TTC549 (cell line): Measurements from ENCODE around the gene NSF.
"Not testable (repeated sequence)": the region's sequence is repeated elsewhere in the genome, so short reads cannot be mapped to it uniquely, and the experiment has no call there.

ENCODE experiments used
- FAIRE-seq: peaks from 2 replicates; lab custom pipeline; 2012; peaks lifted over from hg19 to GRCh38; lab: Jason Lieb, UNC

NSF gene

DNA sequence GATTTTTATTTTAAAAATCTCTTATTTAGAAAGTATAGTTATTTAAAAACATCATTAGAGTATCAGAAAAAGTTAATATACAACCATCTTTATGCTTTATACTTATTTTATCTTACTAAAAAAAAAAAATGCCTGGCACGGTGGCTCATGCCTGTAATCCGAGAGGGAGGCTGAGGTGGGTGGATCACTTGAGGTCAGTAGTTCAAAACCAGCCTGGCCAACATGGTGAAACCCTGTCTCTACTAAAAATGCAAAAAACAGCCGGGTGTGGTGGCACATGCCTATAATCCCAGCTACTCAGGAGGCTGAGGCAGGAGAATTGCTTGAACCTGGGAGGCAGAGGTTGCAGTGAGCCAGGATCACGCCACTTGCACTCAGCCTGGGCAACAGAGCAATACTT lies 167.1 kb downstream of the NSF start:
- not testable (repeated sequence) for FAIRE-seq

DNA sequence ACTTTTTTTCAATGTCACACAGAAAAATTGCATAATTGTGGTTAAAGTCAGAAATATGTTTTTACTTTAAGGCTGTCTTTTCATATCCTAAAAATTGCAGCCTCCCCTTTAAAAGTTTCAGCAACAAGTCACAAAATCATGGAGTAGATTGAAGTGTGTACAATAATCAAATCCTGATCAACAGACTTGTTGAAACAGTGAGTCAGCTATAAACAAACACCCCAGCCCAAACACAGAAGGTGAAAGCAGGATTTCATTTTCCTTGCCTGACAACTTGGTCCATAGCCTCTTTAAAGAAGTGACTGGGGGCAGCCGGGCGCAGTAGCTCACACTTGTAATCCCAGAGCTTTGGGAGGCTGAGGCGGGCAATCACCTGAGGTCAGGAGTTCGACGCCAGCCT lies 168.1 kb downstream of the NSF start:
- no peak for FAIRE-seq

DNA sequence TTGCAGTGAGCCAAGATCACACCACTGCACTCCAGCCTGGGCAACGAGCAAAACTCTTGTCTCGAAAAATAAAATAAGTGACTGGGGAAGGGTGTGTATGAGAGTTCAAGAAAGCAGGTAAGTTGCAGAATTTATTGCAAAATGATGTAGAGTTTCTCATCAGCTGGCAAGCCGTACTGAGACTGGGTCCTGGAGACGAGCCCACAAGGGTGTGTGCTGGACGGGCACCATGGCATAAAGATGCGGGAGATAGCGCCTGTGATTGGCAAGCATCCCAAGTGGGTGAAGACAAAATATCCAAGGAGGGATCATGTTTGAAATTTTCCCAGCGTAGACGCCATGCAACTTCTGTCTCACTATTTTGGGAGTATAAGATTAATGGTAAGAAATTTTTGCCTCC lies 168.7 kb downstream of the NSF start:
- FAIRE-seq: no peak

DNA sequence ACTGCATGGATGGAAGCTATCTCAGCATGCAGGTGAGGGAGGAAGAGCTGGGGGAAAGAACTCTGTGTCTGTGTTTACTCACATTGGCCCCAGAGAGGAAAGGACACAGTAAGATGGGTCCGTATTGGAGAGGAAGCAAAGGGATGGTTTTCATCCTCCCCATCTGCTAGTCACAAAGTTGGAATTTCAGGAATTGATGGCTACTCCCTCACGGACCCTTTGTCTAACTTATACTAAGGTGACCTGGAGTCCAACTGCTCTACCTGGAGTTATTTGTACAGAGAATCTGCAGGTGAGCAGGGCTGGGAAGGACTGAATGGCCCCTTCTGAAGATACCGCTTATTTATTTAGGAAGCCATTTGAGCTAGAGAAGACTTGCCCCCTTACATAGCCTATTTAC lies 172.9 kb downstream of the NSF start:
- no peak for FAIRE-seq

DNA sequence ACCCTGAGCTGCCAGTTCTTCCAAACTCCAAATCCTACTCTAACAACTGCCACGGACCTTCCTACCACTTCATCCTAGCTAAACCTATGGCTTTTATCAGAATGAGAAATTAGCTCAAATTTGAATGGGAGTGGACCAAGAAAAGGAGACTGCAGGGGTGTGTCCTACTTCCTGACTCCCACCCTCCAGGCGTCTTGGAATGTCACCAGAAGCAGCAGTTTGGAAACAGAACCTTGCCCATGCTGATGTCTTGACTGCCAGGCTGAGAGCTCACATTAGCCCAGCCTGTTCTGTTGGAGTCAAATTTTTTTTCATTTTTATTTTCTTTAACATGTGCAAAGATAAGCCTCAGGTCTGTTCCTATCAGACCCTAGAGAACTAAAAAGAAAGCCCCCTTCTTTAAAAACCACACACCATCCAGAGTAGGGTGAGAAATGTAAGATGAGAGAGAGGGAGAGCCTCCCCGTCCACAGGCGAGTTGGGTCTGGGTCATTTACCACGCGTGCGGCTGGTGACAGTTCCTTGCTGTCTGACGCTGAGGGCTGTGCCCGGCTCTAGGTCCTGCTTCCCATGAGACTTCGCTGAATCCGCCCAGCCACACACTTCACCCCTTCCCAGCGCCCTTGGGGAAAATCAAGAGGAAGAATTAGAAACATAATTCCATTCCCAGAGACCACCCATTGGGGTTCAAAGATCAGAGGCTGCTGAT lies 173.7 kb downstream of the NSF start:
- FAIRE-seq: no peak

DNA sequence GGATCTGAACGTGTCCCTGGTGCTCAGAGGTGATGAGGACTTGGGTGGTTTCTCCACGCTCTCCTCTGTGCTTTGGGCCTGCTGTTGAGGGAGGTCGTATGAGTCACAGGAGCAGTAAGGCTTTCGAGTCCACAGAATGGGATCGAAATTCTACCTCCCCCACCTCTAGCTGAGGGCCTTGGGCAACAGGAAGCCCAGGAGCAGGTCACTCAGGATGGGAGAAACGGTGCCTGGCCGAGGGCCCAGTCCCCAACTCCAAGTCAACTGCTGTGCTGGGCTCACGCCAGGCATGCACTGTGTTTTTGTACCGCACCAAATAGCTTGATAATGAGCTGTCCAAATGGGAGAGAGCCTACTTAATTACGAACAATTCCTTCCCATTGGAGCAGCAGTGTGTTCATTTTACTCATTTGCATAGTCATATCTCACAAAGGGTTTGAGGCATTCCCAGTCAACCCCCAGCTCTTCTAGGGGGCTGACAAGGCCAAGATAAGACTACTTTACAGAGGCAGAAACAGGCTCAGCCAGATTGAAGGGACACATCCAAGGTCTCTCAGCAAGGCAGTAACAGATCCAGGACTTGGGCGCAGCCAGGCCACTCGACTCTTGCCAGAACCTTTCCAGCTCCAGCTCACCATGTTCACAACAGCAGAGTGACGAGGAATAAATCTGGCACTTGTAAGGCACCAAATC lies 174.4 kb downstream of the NSF start:
- FAIRE-seq: no peak

DNA sequence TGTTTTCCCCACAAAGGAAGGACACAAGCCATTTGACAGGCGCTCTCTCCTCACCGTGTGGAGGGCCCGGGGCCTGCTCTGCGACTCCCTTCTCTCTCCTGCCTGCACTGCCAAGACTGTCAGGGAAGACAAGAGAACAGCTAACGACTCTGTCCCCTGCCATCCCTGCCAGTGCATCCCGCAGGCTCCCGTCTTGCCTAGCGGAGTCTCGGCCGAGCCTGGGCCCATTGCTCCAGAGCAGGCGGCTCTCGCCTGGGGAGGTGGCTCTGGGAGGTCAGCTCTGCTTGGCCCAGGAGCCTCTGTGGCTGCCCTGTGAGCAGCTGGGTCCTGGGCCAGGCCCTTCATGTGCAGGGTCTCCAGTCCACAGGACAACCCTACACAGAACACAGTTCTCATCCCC lies 175.0 kb downstream of the NSF start:
- FAIRE-seq: no peak

DNA sequence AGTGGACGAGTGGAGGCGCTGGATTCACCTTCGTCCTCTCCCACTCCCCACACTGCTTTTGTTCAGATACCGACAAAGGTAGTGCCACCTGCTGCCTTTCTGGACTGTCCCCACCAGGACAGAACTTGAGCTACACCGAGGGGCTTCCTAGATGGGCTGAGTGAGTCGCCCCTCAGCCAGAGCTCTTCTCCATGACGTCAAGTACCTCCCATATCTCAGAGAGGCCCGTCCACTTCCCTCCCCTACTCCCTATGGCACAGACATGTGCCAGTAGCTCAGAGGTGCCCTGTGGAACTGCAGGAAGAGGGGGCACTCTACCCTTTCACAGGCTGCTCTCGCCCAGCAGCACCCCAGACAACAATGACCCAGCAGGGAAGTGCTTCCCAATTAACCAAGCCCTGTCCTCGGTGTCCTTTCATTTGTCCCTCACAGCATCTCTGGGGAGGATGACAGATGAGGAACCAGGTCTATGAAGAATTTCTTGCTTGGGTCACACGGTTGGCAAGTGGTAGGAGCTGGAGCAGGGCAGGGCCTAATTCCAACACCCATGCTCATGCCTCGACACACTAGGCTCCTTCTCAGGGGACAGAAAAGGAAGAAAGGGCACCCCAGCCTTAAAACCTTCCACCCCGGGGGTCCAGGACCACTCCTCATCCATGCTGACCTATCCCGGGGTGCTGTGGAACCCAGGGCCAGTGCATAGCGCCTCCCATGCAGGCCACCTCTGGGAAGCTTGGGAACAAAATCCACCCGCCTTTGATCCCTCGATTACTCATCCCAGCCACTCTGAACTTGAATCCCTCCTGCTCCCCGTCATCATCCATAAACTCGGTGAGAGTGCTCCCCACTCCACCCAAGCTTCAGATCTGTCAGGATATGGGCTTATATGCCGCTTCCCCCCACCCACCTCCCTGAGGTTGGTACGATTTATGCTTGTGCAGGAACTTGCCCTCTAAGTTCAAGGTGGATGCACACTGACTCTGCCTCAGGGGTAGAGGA lies 176.3 kb downstream of the NSF start:
- no peak for FAIRE-seq

DNA sequence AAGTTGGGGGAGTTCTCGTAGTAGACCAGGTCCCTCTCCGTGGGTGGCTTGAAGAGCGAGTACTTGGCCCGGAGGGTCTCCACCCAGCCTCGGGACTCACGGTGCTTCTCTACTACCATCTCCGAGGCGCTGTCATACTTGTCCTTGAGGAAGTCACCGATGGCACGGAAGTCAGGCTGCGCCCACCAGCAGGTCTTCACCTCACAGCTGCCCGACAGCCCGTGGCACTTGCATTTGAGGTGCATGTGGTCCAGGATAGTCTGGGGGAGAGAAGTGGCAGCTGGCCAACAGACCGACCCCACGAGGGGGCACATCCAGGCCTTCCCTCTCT lies 178.0 kb downstream of the NSF start:
- FAIRE-seq: no peak

DNA sequence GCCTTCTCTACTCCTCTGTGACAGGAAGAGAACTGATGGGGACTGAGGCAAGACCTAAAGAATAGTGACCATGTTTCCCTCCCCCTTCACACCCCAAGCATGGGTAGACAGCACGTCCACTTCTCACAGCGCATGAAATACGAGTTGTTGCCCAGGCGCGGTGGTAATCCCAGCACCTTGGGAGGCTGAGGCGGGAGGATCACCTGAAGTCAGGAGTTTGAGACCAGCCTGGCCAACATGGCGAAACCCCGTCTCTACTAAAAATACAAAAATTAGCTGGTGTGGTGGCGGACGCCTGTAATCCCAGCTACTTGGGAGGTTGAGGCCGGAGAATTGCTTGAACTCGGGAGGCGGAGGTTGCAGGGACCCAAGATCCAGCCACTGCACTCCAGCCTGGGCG lies 178.4 kb downstream of the NSF start:
- not testable (repeated sequence) for FAIRE-seq

DNA sequence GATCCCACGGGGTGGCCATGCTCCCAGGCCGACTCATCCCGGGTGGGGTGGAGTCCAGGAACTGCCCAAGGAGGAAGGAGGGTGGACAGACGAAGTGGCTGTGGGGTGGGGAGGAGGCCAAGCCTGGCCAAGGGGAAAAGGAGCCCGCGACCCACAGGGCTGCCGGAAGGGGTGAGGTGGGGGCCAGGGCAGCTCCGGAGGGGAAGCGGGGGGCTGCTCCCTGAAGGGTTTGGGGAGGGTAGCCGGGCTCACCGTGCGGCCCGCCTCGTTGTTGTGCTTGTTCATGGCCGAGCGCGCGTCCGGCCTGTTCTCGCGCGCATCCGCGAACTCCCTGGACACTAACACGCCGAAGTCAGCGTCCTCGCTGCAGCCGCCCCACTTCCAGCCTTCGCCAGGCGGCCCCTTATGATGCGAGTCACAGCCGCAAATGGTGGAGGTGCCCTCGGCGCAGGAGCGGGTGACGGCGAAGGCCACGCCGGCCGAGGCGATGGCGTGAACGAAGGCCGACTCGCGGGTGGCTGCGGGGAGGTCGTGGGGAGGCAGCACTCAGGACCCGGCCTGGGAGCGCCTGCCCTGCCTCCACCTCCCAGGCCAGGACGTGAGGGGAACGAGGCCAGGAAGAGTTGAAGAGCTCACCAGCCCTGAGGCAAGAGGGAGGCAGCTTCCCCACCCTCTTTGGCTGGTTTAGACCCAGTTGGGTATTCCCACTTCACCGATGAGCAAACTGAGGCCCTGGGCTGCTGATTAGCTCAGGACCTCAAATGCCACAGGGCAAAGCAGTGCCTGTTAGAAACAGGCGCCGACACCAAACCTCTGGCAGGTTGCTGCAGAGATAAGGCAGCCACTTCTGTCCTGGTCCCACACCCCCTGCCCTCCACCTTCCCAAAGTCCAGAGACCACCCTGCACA lies 179.3 kb downstream of the NSF start:
- no peak for FAIRE-seq

DNA sequence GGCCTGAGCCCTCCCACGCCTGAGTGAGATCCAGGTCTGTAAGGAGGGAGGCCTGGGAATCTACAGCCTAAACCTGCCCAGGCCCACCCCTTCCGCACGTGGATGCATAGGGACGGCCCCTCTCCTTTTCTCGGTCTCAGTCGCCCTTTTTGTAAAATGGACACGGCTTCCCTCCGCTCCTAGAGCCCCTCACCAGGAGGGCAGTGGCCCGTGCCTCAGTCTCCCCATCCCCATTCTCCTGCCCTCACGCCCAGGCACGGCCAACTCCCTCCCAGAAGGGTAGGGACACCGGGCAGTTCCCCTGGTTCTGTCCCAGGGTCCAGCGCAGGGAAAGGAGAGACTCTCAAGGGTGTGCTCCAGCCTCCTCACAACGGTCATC lies 180.0 kb downstream of the NSF start:
- no peak for FAIRE-seq

DNA sequence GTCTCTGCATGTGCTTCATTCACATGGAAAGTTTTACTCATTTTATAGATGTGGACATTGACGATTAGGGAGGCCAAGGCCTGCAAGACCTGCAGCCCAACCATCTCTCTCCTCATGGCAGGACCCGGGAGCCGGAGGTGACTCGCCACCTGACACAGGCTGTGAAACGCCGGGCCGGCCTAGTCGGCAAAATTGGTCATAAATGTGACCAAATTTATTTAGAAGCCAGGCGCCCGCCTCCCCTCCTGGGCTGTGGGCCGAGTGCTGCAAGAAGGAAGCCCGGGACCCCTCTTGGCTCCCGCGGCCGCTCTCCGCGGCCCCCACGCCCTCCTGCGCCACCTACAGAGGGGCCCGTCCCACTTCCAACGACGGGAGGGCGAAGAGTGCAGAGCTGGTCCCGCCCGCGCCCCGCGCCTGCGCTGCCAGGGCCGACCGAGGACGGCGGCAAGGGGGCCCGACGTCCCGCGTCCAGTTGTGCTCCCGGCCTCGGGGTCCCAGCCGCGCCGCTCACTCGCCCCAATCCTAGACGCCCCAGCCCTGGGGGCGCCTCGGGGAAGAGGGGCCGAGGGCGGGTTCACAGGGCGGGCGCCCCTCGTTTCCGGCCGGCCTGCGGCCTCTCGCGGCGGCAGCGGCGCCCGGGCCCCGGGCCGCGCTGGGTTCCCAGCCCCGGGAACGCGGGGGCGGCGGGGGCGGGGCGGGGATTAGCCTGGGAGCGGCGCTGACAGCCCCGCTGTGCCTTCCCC lies 180.5 kb downstream of the NSF start:
- no peak for FAIRE-seq

DNA sequence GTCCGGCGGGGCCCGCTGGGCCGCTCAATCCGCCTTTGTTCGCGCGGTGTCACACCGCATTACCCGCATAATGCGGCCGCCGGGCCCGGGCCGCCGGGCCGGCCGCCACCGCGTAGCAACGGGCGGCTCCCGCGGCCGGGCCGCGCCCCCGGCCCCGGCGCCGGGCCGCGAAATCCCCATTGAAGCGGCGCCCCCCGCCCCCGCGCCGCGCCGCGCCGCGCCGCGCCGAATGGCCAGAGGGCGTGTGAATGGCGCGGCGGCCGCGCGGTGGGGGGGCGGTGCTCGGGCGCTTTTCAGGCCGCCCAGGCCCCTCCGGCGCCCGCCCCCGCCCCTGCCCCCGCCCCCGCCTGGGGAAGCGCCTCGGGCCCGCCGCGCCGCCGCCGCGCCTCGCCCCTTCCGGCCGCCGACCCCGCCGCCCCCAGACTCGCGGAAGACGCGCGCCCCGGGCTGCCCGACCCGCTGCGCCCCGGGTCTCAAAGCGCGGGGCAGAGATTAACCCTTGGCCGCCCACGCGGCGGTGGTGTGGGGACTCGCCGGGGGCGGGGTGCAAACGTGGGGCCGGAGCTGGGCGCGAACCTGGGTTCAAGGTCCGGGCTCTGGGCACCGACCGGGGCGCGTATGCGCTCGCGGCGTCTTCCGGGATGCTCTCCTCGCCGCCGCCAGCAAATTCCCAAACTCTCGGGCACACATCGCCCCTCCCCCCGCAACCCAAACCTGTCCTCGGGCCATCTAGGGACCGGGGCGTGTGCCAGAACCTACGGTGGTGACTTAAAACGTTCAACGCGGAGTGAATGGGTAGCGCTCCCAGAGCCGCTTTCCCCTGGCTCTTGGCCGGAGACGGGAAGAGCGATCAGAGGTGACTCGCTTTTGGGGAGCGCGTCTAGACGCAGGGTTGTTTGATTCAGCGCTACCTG lies 181.3 kb downstream of the NSF start:
- no peak for FAIRE-seq

DNA sequence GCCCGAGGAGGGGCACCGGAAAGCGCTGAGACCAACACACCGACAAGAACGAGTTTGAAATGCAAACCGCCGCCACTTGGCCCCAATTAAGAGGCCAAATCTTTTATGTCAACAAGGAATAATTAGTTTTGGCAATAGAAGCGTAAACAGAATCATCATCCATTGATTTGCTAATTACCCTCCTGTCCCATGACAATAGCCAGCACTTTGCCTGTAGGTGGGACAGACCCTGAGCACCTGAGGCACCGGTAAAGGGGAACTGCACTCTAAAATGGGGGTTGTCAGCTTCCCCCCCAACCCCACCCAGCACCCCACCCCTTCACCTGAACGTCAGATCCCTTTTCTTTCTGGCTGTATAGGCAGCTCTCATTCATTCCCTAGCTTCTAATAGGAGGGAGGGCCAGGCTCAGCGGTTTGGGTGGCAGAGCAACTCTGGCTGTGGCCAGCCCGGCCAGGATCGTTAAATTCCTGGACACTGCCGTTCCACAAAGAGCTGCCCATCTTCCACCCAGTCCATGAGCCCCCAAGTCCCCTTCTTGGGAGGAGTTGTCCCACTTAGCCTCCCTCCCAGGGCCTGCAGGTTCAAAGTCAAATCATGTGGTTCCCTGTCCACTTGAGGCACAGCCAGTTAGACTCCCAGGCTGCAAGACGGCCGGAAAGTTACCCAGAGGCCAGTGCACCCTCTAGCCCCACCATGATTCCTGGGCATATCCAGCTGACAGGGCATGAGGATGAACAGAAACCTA lies 182.2 kb downstream of the NSF start:
- FAIRE-seq: no peak

DNA sequence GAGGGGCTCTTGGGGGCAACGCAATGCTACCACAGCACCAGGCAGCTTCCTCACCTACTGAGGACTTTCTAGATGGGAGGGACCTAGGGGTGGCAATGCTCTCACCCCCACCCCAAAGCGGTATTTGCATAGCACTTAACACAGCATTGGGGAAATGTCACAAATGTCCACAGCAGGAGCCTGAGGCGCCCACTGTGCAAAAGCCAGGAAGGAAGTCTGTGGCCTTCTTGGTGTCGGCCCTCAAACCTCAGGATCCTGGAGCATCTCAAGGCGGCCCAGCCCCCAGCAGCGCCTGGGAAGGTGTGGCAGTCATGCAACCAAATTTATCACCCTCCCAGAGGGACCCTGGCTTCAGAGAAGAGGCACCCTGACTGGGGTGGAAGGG lies 182.7 kb downstream of the NSF start:
- FAIRE-seq: no peak

DNA sequence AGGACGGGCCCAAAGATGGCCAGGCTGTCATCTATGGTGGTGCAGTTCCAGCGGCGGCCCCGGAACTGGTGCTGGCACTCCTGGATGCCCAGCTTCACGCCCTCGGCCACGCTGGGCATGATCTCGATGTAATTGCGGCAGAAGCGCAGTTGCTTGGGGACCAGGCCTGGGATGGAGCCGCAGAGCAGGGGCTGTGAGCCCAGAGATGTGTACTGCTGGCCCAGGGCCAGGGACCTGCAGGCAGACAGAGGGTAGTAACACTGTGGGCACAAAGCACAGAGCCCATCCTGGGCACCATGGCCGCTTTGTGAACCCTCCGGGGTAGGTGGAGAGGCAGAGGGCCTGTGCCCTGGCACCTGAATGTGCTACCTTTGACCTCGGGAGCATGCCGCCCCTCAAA lies 183.2 kb downstream of the NSF start:
- no peak for FAIRE-seq

DNA sequence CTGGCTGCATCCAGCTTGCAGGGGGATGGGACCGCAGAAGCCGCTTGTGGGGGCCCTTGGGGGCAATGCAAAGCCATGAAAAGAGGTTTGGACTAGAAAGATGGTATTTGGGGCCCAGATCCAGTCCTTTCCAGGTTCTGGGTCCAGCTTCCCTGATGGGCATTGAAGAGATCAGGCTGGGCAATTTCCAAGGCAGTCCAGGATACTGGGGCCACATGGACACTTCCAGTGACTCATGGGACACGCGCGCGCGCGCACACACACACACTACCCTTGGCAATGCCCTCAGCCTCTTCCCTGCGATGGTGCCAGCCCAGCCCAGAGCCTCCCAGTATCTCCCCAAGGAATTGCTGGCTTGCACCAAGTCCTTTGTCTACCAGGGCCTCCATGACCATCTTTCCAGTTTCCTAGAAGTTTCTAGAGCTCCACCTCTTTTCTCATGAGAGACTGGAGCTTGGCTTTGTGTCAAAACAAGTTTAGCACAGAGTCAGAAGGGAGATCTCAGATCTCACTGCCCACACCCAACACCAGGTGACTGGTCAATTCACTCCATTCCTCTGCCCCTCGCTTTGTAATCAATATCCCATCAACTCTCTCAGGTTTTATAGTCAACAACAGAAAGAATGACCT lies 183.8 kb downstream of the NSF start:
- FAIRE-seq: no peak
